Measurements from ENCODE around the gene OR2H2.

GRCh38 chr6:29632789-29633533 lies 48.0 kb downstream of the OR2H2 start, which contains the start of gene GABBR1:
- no peak for TF ChIP-seq CTCF (IDR thresholded peaks at IDR 0.05; ENCODE audit: low read length)
- no peak for TF ChIP-seq EZH2phosphoT487 (IDR thresholded peaks at IDR 0.05; ENCODE audit: low read length)

Data from MM.1S (cell line).